Activated CD4-positive, alpha-beta T cell treated with anti-CD3 and anti-CD28 coated beads, Interleukin-10, Interleukin-2, amounts not matched to agents 100 ng/mL and 50 ng/mL, durations not matched to agents 16 hours and 8 hours (primary cell): Measurements from ENCODE around the gene ZDHHC11B.
"Not testable (repeated sequence)": the region's sequence is repeated elsewhere in the genome, so short reads cannot be mapped to it uniquely, and the experiment has no call there.

Experiments
- DNase-seq: peaks from one replicate; pipeline ENCODE4 v3.0.0-alpha.2; 2020

Gene ZDHHC11B

DNA sequence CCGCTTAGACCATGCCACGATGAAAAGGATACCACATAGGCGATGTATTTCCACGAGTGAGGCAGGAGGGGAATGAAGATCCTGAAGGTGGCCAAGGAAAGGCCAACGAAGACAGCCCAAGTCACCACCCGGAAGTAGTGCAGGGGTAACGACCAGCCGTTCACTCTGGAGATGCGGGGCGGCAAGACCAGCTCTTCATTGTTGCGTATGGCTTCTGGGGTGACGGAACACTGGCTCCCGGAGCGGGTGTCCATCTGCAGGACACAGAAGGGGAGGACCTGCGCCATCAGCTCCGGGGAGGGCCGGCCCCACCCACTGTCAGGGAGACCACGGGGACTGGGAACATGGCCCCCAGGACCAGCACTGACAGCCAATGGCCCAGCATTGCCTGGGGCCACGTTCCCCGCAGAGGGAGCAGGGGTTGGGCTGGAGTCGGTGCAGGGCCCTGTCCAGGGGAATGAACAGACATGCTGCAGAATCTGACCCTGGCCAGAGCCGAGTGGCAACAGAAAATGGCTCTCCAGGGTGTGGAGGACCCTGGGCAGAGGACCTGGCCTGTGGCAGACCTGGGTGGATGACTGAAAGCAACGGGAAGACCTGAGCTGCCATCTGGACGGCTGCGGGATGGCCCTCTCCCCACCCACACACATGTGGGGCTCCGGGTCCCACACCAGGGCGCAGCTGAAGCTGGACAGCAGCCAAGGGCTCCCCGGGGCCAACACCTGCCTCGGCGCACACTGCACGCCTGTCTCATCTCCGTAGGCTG, 17.7 kb downstream of the ZDHHC11B start:
- no peak for DNase-seq

GRCh38 chr5:765948-766631, 18.4 kb downstream of the ZDHHC11B start:
- DNase-seq, result no peak

DNA sequence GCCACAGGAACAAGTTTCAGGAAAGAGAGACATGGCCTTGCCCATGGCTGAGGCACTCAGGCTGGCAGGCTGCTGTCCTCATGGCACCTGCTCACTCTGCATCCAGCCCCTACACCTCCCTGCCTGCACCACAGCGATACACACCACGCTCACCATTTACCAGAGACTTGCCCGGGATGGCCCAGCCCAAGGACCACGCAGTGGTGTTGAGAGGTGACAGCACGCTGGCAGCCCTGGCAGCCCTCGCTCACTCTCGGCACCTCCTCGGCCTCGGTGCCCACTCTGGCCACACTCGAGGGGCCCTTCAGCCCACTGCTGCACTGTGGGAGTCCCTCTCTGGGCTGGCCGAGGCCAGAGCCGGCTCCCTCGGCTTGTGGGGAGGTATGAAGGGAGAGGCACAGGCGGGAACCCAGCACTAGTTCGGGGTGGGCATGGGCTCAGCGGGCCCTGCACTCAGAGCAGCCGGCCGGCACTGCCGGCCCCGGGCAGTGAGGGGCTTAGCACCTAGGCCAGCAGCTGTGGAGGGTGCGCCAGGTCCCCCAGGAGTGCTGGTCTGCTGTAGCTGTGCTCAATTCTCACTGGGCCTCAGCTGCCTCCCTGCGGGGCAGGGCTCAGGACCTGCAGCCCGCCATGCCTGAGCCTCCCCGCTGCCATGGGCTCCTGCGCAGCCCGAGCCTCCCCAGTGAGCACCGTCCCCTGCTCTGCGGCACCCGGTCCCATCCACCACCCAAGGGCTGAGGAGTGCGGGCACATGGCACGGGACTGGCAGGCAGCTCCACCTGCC, 20.3 kb downstream of the ZDHHC11B start:
- no peak for DNase-seq

GRCh38 chr5:763397-763796, 21.1 kb downstream of the ZDHHC11B start:
- no peak for DNase-seq

DNA sequence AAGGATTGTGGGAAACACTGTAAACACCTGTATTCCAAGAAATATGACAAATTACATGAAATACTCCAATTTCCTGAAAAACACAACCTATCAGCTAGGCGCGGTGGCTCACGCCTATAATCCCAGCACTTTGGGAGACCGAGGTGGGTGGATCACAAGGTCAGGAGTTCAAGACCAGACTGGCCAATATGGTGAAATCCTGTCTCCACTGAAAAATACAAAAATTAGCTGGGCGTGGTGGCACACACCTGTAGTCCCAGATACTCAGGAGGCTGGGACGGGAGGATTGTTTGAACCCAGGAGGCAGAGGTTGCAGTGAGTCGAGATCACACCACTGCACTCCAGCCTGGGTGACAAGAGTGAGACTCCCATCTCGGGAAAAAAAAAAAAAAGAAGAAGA, 21.5 kb downstream of the ZDHHC11B start:
- not testable (repeated sequence) for DNase-seq

DNA sequence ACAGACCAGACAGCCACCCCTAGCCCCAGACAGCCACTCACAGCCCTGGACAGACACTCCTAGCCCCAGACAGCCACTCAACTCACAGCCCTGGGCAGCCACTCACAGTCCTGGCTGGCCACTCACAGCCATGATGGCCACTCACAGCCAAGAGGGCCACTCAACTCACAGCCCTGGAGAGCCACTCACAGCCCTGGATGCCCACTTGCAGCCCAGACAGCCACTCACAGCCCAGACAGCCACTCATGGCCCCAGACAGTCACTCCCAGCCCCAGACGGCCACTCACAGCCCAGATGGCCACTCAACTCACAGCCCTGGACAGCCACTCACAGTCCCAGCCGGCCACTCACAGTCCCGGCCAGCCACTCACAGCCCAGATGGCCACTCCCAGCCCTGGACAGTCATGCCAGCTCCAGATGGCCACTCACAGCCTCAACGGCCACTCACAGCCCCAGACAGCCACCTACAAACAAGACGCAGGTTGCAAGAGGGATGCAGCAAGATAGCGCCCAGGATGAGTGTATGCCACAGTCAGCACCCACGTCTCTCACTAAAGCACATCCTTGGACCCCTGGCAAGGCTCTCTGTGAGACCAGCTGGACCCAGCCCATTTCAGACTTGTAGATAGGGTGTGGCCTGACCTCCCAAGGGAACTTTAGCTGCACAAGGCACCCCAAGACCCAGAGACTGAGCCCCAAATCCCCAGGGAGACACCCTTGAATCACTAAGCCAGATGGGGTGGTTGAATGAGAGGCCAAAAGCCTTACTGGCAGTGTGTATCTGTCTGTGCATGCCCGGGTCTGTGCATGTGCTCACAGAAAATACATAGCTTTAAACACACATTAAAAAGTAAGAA, 22.4 kb downstream of the ZDHHC11B start:
- DNase-seq, result no peak

- no peak for DNase-seq
Observed at GRCh38 chr5:761059-761771, 23.3 kb downstream of the ZDHHC11B start.

- DNase-seq, result no peak
Observed at GRCh38 chr5:760363-761058, 24.0 kb downstream of the ZDHHC11B start.

- DNase-seq, result no peak
Observed at GRCh38 chr5:759781-760362, 24.7 kb downstream of the ZDHHC11B start.

DNA sequence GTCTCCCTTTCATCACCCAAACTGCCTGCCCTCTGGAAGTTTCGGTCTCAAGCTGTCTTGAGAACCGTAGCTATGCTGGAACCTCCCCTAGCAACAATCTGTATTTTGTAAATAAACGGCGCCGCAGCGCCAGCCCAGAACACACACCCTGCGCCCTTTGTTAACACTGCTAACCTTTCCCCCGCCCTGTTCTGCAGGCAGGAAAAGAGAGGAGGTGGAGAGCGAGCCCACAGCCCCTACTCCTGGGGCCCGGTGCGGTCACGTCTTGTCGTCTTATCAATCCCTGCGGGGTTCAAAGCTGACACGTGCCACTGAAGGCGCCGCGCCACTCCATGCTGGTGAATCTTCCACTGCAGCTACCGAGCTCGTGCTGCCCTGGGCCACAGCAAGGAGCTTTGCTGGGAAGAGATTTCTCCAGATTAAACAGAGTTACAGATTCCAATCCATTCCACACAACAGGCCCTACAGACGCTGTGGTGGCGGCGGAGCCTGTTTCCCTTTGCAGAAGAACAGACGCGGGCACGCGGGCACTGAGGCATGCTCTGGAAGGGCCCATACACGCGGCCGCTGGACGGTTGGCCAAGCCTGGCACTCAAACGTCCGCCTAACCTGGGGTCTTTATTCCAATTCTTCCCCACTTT, 25.3 kb downstream of the ZDHHC11B start:
- peak; percentile 52 for DNase-seq

GRCh38 chr5:758698-759053, 25.9 kb downstream of the ZDHHC11B start:
- no peak for DNase-seq

GRCh38 chr5:757931-758697, 26.4 kb downstream of the ZDHHC11B start:
- DNase-seq, result no peak

- DNase-seq, result no peak
Observed at GRCh38 chr5:757346-757930, 27.1 kb downstream of the ZDHHC11B start.

GRCh38 chr5:756865-757345, 27.6 kb downstream of the ZDHHC11B start:
- DNase-seq, result no peak

GRCh38 chr5:756171-756570, 28.4 kb downstream of the ZDHHC11B start:
- no peak for DNase-seq

DNA sequence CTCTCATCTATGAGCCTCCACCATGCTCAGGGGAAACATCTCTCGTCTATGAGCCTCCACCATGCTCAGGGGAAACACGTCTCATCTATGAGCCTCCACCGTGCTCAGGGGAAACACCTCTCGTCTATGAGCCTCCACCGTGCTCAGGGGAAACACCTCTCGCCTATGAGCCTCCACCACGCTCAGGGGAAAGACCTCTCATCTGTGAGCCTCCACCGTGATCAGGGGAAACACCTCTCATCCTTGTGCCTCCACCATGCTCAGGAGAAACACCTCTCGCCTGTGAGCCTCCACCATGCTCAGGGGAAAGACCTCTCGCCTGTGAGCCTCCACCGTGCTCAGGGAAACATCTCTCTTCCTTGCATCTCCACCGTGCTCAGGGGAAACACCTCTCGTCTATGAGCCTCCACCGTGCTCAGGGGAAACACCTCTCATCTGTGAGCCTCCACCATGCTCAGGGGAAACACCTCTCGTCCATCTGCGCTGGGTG, 30.3 kb downstream of the ZDHHC11B start:
- peak; percentile 44 for DNase-seq

DNA sequence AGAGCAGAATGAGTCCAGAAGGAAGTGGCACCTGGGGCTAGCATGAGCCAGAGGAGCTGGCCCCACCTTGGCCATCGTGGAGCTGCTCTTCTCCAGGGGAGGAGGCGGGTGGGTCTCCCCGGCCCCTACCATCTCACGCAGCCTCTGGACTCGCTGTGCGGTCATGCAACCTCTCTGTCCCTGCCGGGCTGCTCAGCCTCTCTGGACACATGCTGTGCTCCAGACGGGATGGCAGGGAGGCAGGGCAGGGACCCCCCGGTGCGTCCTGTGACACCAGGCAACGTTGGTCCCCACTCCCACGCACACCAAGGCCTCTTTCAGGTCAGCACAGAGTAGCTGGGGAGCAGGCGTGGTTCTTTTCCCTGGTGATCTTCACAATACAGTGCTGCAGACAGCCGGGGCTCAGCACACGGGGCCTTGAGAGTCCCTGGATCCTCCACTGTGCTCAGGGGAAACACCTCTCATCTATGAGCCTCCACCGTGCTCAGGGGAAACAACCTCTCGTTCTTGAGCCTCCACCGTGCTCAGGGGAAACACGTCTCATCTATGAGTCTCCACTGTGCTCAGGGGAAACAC, 30.9 kb downstream of the ZDHHC11B start:
- not testable (repeated sequence) for DNase-seq

DNA sequence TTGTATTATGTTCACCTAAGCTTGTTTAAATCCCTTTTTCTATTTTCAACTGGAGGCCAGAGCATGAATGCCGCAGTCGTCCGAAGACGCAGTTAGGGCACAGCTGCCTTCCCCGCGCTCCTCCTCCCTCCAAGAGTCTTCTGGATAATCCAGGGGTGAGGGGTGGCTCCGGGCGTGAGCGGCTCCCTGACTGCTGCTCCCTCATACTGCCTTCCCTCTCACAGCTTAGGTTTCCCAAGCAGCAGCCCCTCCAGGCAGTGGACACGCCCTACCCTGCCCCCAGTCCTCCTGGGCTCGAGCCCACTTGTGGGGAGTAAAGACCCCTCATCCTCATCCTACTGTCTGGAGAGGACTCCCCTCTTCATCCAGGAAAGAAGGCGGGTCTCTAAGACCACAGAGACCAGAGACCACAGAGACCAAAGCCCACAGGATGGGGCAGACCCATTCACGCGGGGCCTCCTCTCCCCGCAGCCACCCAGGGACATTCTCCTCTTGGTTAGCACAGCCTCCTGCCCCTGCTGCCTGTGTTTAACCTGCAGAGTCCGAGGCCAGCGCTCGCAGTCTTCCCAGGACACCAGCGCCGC, 31.9 kb downstream of the ZDHHC11B start:
- DNase-seq, result not testable (repeated sequence)
